PC-3 (cell line): ENCODE measurements around the gene XRCC2. TPM values are rescaled to one million over a fixed set of nuclear protein-coding genes. Genes with fewer than 3 reads are reported as not detected.

Experiments
- ATAC-seq: fragments of 200-7000 bp; cut with Tn5 transposase; 2 replicates; pipeline ENCODE4 v1.9.1; 2020; ENCODE audit warnings: mild to moderate bottlenecking, moderate library complexity
- BruUV-seq: library from RNA; stranded (reverse); fragments of 400-500 nt; replicated peaks from 2 replicates; lab custom pipeline; 2021; lab: Mats Ljungman, UMichigan
- CTCF ChIA-PET: fragments of 300-600 bp; sonication (Branson Sonifier 250); formaldehyde crosslinking; loops from one replicate; lab custom pipeline; 2022; ENCODE audit warnings: antibody characterized with exemption; lab: Charles Lee
- POLR2A ChIA-PET: fragments of 300-600 bp; sonication (Branson Sonifier 250); formaldehyde crosslinking; loops from one replicate; lab custom pipeline; 2022; ENCODE audit warnings: antibody characterized with exemption; ENCODE audit not compliant: unreplicated experiment; lab: Charles Lee
- DNase-seq: peaks from one replicate; pipeline ENCODE4 v3.0.0-alpha.2; 2015
- H2AFZ ChIP-seq: fragments of 300-600 bp; sonication (generic); 2 replicates; pipeline ENCODE4 v1.6.0; 2016; ENCODE audit warnings: antibody characterized with exemption, low read length
- H3F3A ChIP-seq: fragments of 300-600 bp; sonication (generic); one replicate; pipeline ENCODE4 v1.6.0; 2017; ENCODE audit warnings: antibody characterized with exemption, low read length, control low read depth, mild to moderate bottlenecking; ENCODE audit not compliant: unreplicated experiment
- H3K27ac ChIP-seq: fragments of 300-600 bp; sonication (generic); 2 replicates; pipeline ENCODE4 v1.5.1; 2016; ENCODE audit warnings: mild to moderate bottlenecking, low read length
- H3K27me3 ChIP-seq: fragments of 300-600 bp; sonication (generic); 2 replicates; pipeline ENCODE4 v1.6.1; 2016; ENCODE audit warnings: low read length, mixed read lengths
- H3K36me3 ChIP-seq: fragments of 300-600 bp; sonication (generic); 2 replicates; pipeline ENCODE4 v1.6.1; 2016; ENCODE audit warnings: low read depth, mixed run types, low read length, mixed read lengths
- H3K4me1 ChIP-seq: fragments of 300-600 bp; sonication (generic); 2 replicates; pipeline ENCODE4 v1.5.1; 2016; ENCODE audit warnings: low read length; ENCODE audit not compliant: insufficient read depth
- H3K4me2 ChIP-seq: fragments of 300-600 bp; sonication (generic); 2 replicates; pipeline ENCODE4 v1.6.0; 2016; ENCODE audit warnings: low read length
- H3K4me3 ChIP-seq: fragments of 300-600 bp; sonication (generic); 2 replicates; pipeline ENCODE4 v1.5.1; 2016; ENCODE audit warnings: mild to moderate bottlenecking, low read length, mixed read lengths
- H3K79me2 ChIP-seq: fragments of 300-600 bp; sonication (generic); 2 replicates; pipeline ENCODE4 v1.6.1; 2017; ENCODE audit warnings: low read length, mixed read lengths
- H3K9ac ChIP-seq: fragments of 300-600 bp; sonication (generic); 2 replicates; pipeline ENCODE4 v1.6.0; 2016; ENCODE audit warnings: mild to moderate bottlenecking, low read length
- H3K9me2 ChIP-seq: fragments of 300-600 bp; sonication (generic); replicated peaks from 2 replicates; pipeline ENCODE4 v1.6.1; 2016; ENCODE audit warnings: mixed run types, low read length, mixed read lengths
- H3K9me3 ChIP-seq: fragments of 300-600 bp; sonication (generic); 2 replicates; pipeline ENCODE4 v1.6.1; 2016; ENCODE audit warnings: low read length, mixed read lengths
- H4K20me1 ChIP-seq: fragments of 300-600 bp; sonication (generic); 2 replicates; pipeline ENCODE4 v1.6.1; 2016; ENCODE audit warnings: low read length, mixed read lengths
- EZH2 ChIP-seq: fragments of 300-600 bp; sonication (generic); IDR thresholded peaks from one replicate; pipeline ENCODE4 v1.6.1; 2017; ENCODE audit warnings: antibody characterized with exemption, mild to moderate bottlenecking, low read length; ENCODE audit not compliant: unreplicated experiment
- EZH2phosphoT487 ChIP-seq: fragments of 300-600 bp; sonication (generic); IDR thresholded peaks from 2 replicates; pipeline ENCODE4 v1.6.1; 2018; ENCODE audit warnings: mild to moderate bottlenecking, antibody characterized with exemption, low read length, borderline replicate concordance
- intact Hi-C: fragments of 100-400 bp; cut with micrococcal nuclease; formaldehyde crosslinking; loops from 2 replicates; pipeline ENCODE4 v1.9.0; 2023
- total RNA-seq: library from RNA; depleted of rRNA; stranded (reverse); fragments of >200 nt; gene quantifications from 2 replicates; pipeline ENCODE4 v1.2.3, GENCODE V29; 2014
- TF ChIP-seq, protein P1 (sequence below): fragments of 300-600 bp; sonication (generic); conservative IDR thresholded peaks from 2 replicates; pipeline ENCODE4 v1.5.1; 2017; ENCODE audit warnings: antibody characterized with exemption, low read depth, mild to moderate bottlenecking, low read length

Gene XRCC2
- total RNA-seq, 1 experiment from 2014 or later: 18.7 TPM

DNA sequence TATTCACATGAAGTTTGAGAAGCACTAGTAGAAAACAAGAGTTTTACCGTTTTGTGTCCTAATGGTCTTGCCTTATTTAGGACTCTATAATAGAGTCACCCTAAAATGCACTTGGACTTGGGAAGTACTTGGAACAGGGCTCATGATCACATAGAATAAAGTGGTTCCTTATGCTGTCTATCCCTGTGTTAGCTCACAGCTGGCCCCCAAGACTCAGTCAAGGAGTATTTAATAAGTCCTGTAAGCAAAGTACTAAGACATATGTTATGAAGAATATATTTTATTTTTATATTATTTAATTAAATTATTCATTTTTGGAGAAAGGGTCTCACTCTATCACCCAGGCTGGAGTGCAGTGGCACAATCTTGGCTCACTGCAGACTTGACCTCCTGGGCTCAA lies 54.5 kb downstream of the XRCC2 start:
- H3K4me3 ChIP-seq: no peak overlapping the region
- ChIA-PET POLR2A (no interaction called here), CTCF (no interaction called here)
- no peaks in the 10 kb centered on the region for H3F3A ChIP-seq
- no peaks in the 10 kb centered on the region for H3K9me2 ChIP-seq
- H3K9me3 ChIP-seq: no peaks in the 10 kb centered on the region
- intact Hi-C loops: no loop called here
- H3K4me1 ChIP-seq: no peaks in the 10 kb centered on the region
- no peaks in the 10 kb centered on the region for H3K27me3 ChIP-seq
- TF ChIP-seq, protein P1, sequence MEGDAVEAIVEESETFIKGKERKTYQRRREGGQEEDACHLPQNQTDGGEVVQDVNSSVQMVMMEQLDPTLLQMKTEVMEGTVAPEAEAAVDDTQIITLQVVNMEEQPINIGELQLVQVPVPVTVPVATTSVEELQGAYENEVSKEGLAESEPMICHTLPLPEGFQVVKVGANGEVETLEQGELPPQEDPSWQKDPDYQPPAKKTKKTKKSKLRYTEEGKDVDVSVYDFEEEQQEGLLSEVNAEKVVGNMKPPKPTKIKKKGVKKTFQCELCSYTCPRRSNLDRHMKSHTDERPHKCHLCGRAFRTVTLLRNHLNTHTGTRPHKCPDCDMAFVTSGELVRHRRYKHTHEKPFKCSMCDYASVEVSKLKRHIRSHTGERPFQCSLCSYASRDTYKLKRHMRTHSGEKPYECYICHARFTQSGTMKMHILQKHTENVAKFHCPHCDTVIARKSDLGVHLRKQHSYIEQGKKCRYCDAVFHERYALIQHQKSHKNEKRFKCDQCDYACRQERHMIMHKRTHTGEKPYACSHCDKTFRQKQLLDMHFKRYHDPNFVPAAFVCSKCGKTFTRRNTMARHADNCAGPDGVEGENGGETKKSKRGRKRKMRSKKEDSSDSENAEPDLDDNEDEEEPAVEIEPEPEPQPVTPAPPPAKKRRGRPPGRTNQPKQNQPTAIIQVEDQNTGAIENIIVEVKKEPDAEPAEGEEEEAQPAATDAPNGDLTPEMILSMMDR: no peak
- TF ChIP-seq EZH2: no peak
- TF ChIP-seq EZH2phosphoT487: no peak
- no peaks in the 10 kb centered on the region for H4K20me1 ChIP-seq
- H3K4me2 ChIP-seq: no peak overlapping the region
- H3K36me3 ChIP-seq: no peaks in the 10 kb centered on the region
- no peak overlapping the region for H2AFZ ChIP-seq
- no peaks in the 10 kb centered on the region for H3K79me2 ChIP-seq
- H3K27ac ChIP-seq: no peak overlapping the region
- DNase-seq (no peak), ATAC-seq (no peak)
- H3K9ac ChIP-seq: no peak overlapping the region
- no TSS peak for BruUV-seq

DNA sequence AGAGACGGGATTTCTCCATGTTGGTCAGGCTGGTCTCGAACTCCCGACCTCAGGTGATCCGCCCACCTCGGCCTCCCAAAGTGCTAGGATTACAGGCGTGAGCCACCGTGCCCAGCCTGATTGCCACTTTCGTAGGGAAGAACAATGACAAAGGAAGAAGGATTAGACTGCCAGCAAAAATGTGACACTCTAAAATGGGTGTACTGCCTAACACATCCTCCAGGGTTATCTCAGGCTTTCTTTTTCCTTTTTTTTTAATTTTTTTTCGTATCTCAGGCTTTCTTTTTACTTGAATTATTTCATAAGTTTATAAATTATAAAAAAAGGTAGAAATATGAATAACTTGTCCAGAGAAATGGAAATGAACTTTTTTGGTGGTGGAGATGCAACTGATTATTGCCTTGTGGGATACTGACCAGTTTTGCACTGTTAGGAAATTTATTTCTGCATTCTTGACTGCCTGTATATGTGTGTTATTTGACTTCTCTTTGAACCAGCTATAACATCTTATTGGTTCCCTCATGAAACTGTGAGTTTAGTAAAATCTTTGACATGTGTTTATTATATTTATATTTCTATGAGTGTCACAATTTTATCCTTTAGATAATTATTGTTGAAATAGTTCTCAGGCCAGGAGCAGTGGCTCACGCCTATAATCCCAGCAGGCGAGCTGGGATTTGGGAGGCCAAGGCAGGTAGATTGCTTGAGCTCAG lies 56.8 kb downstream of the XRCC2 start:
- Histone ChIP-seq H3K9me3 (no peaks in the 10 kb centered on the region), H3K79me2 (no peaks in the 10 kb centered on the region), H3K9ac (no peak overlapping the region), H3K4me3 (no peak overlapping the region), H3F3A (no peaks in the 10 kb centered on the region), H3K36me3 (no peaks in the 10 kb centered on the region), H4K20me1 (no peaks in the 10 kb centered on the region), H3K27me3 (no peaks in the 10 kb centered on the region), H3K9me2 (no peaks in the 10 kb centered on the region), H2AFZ (no peak overlapping the region), H3K4me1 (no peaks in the 10 kb centered on the region), H3K27ac (no peak overlapping the region), H3K4me2 (no peak overlapping the region)
- ChIA-PET CTCF (no interaction called here), POLR2A (no interaction called here)
- intact Hi-C loops: no loop called here
- BruUV-seq: no TSS peak
- ATAC-seq: no peak
- no peak for TF ChIP-seq EZH2
- TF ChIP-seq, protein P1: no peak
- TF ChIP-seq EZH2phosphoT487: no peak
- DNase-seq: no peak

DNA sequence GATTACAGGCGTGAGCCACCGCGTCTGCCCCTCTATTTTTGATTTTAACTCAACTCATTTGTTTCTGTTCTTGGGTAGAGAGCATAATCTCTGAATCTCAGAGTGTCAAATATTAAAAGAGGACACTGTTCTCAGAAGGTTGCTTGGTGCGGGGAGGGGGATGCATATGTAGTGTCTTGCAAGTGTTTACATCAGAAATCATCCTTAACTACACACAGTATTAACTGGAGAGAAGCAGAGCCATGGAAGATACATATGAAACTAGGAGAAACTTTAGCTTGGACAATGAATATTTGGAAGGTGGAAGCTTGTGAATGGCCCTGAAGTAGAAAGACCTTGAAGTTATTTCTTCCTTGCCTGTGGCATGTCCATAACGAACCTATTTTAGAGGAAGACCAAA lies 57.5 kb downstream of the XRCC2 start:
- Histone ChIP-seq H3F3A (no peaks in the 10 kb centered on the region), H4K20me1 (no peaks in the 10 kb centered on the region), H3K79me2 (no peaks in the 10 kb centered on the region), H3K9ac (no peak overlapping the region), H3K4me2 (no peak overlapping the region), H3K4me1 (no peaks in the 10 kb centered on the region), H3K36me3 (no peaks in the 10 kb centered on the region), H3K27me3 (no peaks in the 10 kb centered on the region), H3K27ac (no peak overlapping the region), H3K9me3 (no peaks in the 10 kb centered on the region), H2AFZ (no peak overlapping the region), H3K4me3 (no peak overlapping the region), H3K9me2 (no peaks in the 10 kb centered on the region)
- ChIA-PET POLR2A (no interaction called here), CTCF (no interaction called here)
- intact Hi-C loops: no loop called here
- ATAC-seq (no peak), DNase-seq (no peak)
- no TSS peak for BruUV-seq
- TF ChIP-seq EZH2phosphoT487: no peak
- TF ChIP-seq EZH2: no peak
- TF ChIP-seq, protein P1: no peak
